Nephron (organoid): ENCODE results near the gene DYNC1LI2.

Source experiments
- H3K27ac Mint-ChIP-seq, 3 experiments: 2 replicates each; pipeline ENCODE4 v1.8.0; 2020; ENCODE audit warnings: mixed read lengths in 3 of 3, mild to moderate bottlenecking in 2 of 3, moderate library complexity in 1 of 3
- H3K27me3 Mint-ChIP-seq: 2 replicates; pipeline ENCODE4 v1.8.0; 2021; ENCODE audit warnings: low read depth, mild to moderate bottlenecking, moderate library complexity, mixed read lengths
- H3K36me3 Mint-ChIP-seq: 2 replicates; pipeline ENCODE4 v1.8.0; 2020; ENCODE audit warnings: low read depth, mixed read lengths
- H3K4me1 Mint-ChIP-seq: 2 replicates; pipeline ENCODE4 v1.8.0; 2020; ENCODE audit warnings: mixed read lengths
- H3K4me3 Mint-ChIP-seq, 3 experiments: 2 replicates each; pipeline ENCODE4 v1.8.0; 2020; ENCODE audit warnings: mild to moderate bottlenecking in 3 of 3, mixed read lengths in 3 of 3, moderate library complexity in 2 of 3
- H3K9me3 Mint-ChIP-seq: 2 replicates; pipeline ENCODE4 v1.8.0; 2020; ENCODE audit warnings: mixed read lengths
- CTCF ChIP-seq, 3 experiments: fragments of 200-600 bp; sonication (generic); IDR thresholded peaks; one replicate each; pipeline ENCODE4 v1.5.0; 2021; ENCODE audit warnings: antibody characterized with exemption in 3 of 3; ENCODE audit not compliant: unreplicated experiment in 3 of 3

DYNC1LI2 gene

GRCh38 chr16:66695471-66695934 is 55.9 kb downstream of the DYNC1LI2 start:
- H3K27ac Mint-ChIP-seq, result peak overlapping the region; percentile 21 to 79 (median 77)
- H3K4me1 Mint-ChIP-seq, result peaks cover 9% of the 10 kb centered on the region
- TF ChIP-seq CTCF (IDR thresholded peaks at IDR 0.05; ENCODE audit: unreplicated experiment in 3 of 3), result no peak
- no peaks in the 10 kb centered on the region for H3K36me3 Mint-ChIP-seq
- no peaks in the 10 kb centered on the region for H3K9me3 Mint-ChIP-seq
- H3K27me3 Mint-ChIP-seq, result peaks cover 22% of the 10 kb centered on the region
- H3K4me3 Mint-ChIP-seq, result peak overlapping the region; percentile 86 to 90 (median 89)

DNA sequence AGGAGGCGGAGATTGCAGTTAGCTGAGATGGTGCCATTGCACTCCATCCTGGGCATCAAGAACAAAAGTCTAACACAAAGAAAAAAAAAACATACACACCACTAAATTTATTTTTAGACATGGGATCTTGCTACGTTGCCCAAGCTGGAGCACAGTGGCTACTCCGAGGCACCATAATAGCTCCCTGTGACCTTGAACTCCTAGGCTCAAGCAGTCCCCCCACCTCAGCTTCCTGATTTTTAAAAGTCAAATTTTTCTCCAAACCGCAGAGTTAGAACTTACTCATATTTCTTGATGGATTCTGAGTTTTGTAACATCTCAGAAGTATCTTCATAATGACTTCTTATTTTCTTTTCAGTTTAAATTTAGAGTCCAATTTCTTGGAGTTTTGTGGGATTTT is 58.3 kb downstream of the DYNC1LI2 start:
- Mint-ChIP-seq H3K4me3 (peak overlapping the region; percentile 61 to 75 (median 70)), H3K27ac (no peak overlapping the region), H3K9me3 (no peaks in the 10 kb centered on the region), H3K27me3 (peaks cover 16% of the 10 kb centered on the region), H3K36me3 (no peaks in the 10 kb centered on the region), H3K4me1 (peaks cover 9% of the 10 kb centered on the region)
- TF ChIP-seq CTCF (IDR thresholded peaks at IDR 0.05; ENCODE audit: unreplicated experiment in 3 of 3), result no peak

DNA sequence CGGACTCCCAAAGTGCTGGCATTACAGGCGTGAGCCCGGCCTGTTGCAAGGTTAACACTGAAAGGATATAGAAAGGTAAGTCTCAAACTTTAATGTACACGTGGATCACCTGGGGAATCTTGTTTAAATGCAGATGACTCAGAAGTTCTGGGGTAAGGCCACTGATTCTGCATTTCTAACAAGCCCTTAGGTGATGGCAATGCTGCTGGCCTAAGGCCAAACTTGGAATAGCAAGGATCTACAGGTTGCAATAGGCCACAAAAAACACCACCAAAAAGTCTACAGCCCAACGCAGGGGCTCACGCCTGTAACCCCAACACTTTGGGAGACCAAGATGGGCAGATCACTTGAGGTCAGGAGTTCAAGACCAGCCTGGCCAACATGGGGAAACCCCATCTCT is 59.1 kb downstream of the DYNC1LI2 start:
- peaks cover 9% of the 10 kb centered on the region for H3K4me1 Mint-ChIP-seq
- peaks cover 13% of the 10 kb centered on the region for H3K27me3 Mint-ChIP-seq
- H3K9me3 Mint-ChIP-seq, result no peaks in the 10 kb centered on the region
- H3K4me3 Mint-ChIP-seq, result no peak overlapping the region
- H3K36me3 Mint-ChIP-seq, result no peaks in the 10 kb centered on the region
- H3K27ac Mint-ChIP-seq, result no peak overlapping the region
- TF ChIP-seq CTCF (IDR thresholded peaks at IDR 0.05; ENCODE audit: unreplicated experiment in 3 of 3), result no peak

DNA sequence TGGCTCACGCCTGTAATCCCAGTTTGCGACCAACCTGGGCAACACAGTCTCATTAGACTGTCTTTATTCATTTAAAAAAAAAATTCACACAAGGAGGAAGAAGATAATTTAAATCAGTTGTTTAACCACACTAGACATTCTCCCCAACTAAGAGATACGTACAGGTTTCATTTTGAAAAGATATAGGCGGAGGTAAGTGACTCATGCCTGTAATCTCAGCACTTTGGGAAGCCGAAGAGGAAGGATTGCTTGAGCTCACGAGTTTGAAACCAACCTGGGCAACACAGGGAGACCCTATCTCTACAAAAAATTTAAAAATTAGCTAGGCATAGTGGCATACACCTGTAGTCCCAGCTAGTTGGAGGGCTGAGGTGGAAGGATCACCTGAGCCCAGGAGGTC is 60.2 kb downstream of the DYNC1LI2 start:
- H3K4me3 Mint-ChIP-seq, result no peak overlapping the region

GRCh38 chr16:66690106-66690847 is 61.1 kb downstream of the DYNC1LI2 start:
- no peak for TF ChIP-seq CTCF (IDR thresholded peaks at IDR 0.05; ENCODE audit: unreplicated experiment in 3 of 3)
- Mint-ChIP-seq H3K9me3 (no peaks in the 10 kb centered on the region), H3K4me1 (peaks cover 8% of the 10 kb centered on the region), H3K36me3 (no peaks in the 10 kb centered on the region), H3K27ac (peak overlapping the region in 1 of 3 experiments; percentile 27), H3K4me3 (no peak overlapping the region), H3K27me3 (peaks cover 12% of the 10 kb centered on the region)

More for the DNA sequence above, 60.2 kb downstream of the DYNC1LI2 start:
- Mint-ChIP-seq H3K4me1 (peaks cover 9% of the 10 kb centered on the region), H3K36me3 (no peaks in the 10 kb centered on the region), H3K27me3 (peaks cover 13% of the 10 kb centered on the region), H3K9me3 (no peaks in the 10 kb centered on the region), H3K27ac (no peak overlapping the region)
- no peak for TF ChIP-seq CTCF (IDR thresholded peaks at IDR 0.05; ENCODE audit: unreplicated experiment in 3 of 3)

GRCh38 chr16:66689282-66689681 is 62.1 kb downstream of the DYNC1LI2 start:
- H3K4me1 Mint-ChIP-seq, result peaks cover 6% of the 10 kb centered on the region
- H3K9me3 Mint-ChIP-seq, result no peaks in the 10 kb centered on the region
- H3K36me3 Mint-ChIP-seq, result no peaks in the 10 kb centered on the region
- peaks cover 4% of the 10 kb centered on the region for H3K27me3 Mint-ChIP-seq
- TF ChIP-seq CTCF (IDR thresholded peaks at IDR 0.05; ENCODE audit: unreplicated experiment in 3 of 3), result no peak
- H3K4me3 Mint-ChIP-seq, result no peak overlapping the region
- no peak overlapping the region for H3K27ac Mint-ChIP-seq
